ENCODE measurements around the gene CIT.
"Not testable (repeated sequence)": the region's sequence is repeated elsewhere in the genome, so short reads cannot be mapped to it uniquely, and the experiment has no call there.

The CIT gene

GRCh38 chr12:119728444-119728745 lies 148.7 kb downstream of the CIT start:
- no peak for DNase-seq

GRCh38 chr12:119727600-119728443 lies 149.3 kb downstream of the CIT start:
- DNase-seq: no peak

GRCh38 chr12:119725523-119725922 lies 151.6 kb downstream of the CIT start:
- DNase-seq: no peak

GRCh38 chr12:119721306-119721705 lies 155.8 kb downstream of the CIT start:
- DNase-seq: no peak

- no peak for DNase-seq
Measured at GRCh38 chr12:119720349-119720748, 156.8 kb downstream of the CIT start.

GRCh38 chr12:119718141-119718540 lies 159.0 kb downstream of the CIT start:
- no peak for DNase-seq

GRCh38 chr12:119715268-119715620 lies 161.9 kb downstream of the CIT start:
- DNase-seq: no peak

GRCh38 chr12:119714614-119715267 lies 162.4 kb downstream of the CIT start:
- DNase-seq: no peak

GRCh38 chr12:119713551-119714031 lies 163.5 kb downstream of the CIT start:
- no peak for DNase-seq

- DNase-seq: no peak
Measured at GRCh38 chr12:119712721-119713120, 164.4 kb downstream of the CIT start.

GRCh38 chr12:119711693-119712092 lies 165.4 kb downstream of the CIT start:
- no peak for DNase-seq

- DNase-seq: no peak
Measured at GRCh38 chr12:119710965-119711551, 166.1 kb downstream of the CIT start.

- DNase-seq: no peak
Measured at GRCh38 chr12:119710374-119710964, 166.7 kb downstream of the CIT start.

GRCh38 chr12:119706427-119706826 lies 170.7 kb downstream of the CIT start:
- not testable (repeated sequence) for DNase-seq

GRCh38 chr12:119705182-119705581 lies 171.9 kb downstream of the CIT start:
- DNase-seq: no peak

GRCh38 chr12:119704065-119704747 lies 172.9 kb downstream of the CIT start:
- no peak for DNase-seq

- DNase-seq: no peak
Measured at GRCh38 chr12:119700078-119700477, 177.0 kb downstream of the CIT start.

GRCh38 chr12:119699199-119699760 lies 177.8 kb downstream of the CIT start:
- DNase-seq: no peak

- DNase-seq: no peak
Measured at GRCh38 chr12:119696943-119697342, 180.2 kb downstream of the CIT start.

- no peak for DNase-seq
Measured at GRCh38 chr12:119695034-119695433, 182.1 kb downstream of the CIT start.

- DNase-seq: no peak
Measured at GRCh38 chr12:119694111-119694510, 183.0 kb downstream of the CIT start.

- DNase-seq: no peak
Measured at GRCh38 chr12:119693511-119693910, 183.6 kb downstream of the CIT start.

- DNase-seq: no peak
Measured at GRCh38 chr12:119692997-119693396, 184.1 kb downstream of the CIT start.

Data from activated naive CD4-positive, alpha-beta T cell (primary cell).